SU-DHL-6 (cell line): ENCODE data around the gene SCN8A.

Experiments used
- H2AFZ ChIP-seq: fragments of 200-600 bp; sonication (generic); 2 replicates; pipeline ENCODE4 v1.6.1; 2014; ENCODE audit warnings: low read depth, mild to moderate bottlenecking, moderate library complexity, mixed read lengths, antibody characterized with exemption, low read length; ENCODE audit not compliant: severe bottlenecking
- H3F3A ChIP-seq: fragments of 200-600 bp; shearing (Covaris generic); 2 replicates; pipeline ENCODE4 v1.6.0; 2016; ENCODE audit warnings: antibody characterized with exemption, mild to moderate bottlenecking; ENCODE audit not compliant: insufficient read depth
- H3K27ac ChIP-seq: fragments of 200-600 bp; sonication (generic); 2 replicates; pipeline ENCODE4 v1.5.1; 2016; ENCODE audit warnings: low read depth, mild to moderate bottlenecking, low read length, moderate library complexity, mixed read lengths
- H3K27me3 ChIP-seq: fragments of 200-600 bp; sonication (generic), shearing (Covaris generic); 2 replicates; pipeline ENCODE4 v1.6.0; 2014; ENCODE audit warnings: mild to moderate bottlenecking, low read length
- H3K36me3 ChIP-seq: fragments of 200-600 bp; sonication (generic); 2 replicates; pipeline ENCODE4 v1.6.1; 2014; ENCODE audit warnings: mild to moderate bottlenecking, low read length, mixed read lengths
- H3K4me2 ChIP-seq: fragments of 300-600, 200-600 bp; shearing (Covaris generic), sonication (generic); 2 replicates; pipeline ENCODE4 v1.6.0; 2014; ENCODE audit warnings: low read length, low read depth, mild to moderate bottlenecking; ENCODE audit not compliant: poor library complexity, severe bottlenecking
- H3K4me3 ChIP-seq: fragments of 200-600 bp; sonication (generic); 2 replicates; pipeline ENCODE4 v1.5.1; 2014; ENCODE audit warnings: antibody characterized with exemption, low read length, mild to moderate bottlenecking, mixed read lengths; ENCODE audit not compliant: insufficient read depth, poor library complexity, severe bottlenecking
- H3K79me2 ChIP-seq: fragments of 200-600 bp; sonication (generic); 2 replicates; pipeline ENCODE4 v1.6.1; 2014; ENCODE audit warnings: mild to moderate bottlenecking, low read length, moderate library complexity; ENCODE audit not compliant: insufficient read depth
- H3K9ac ChIP-seq: fragments of 200-600 bp; sonication (generic); 2 replicates; pipeline ENCODE4 v1.7.0; 2014; ENCODE audit warnings: mild to moderate bottlenecking, low read length
- H3K9me2 ChIP-seq: fragments of 200-600 bp; sonication (generic); replicated peaks from 2 replicates; pipeline ENCODE4 v1.6.1; 2014; ENCODE audit warnings: low read length; ENCODE audit not compliant: insufficient read depth
- H3K9me3 ChIP-seq: fragments of 200-600 bp; sonication (generic); 2 replicates; pipeline ENCODE4 v1.6.1; 2014; ENCODE audit warnings: low read length, mixed read lengths; ENCODE audit not compliant: insufficient read depth
- H4K20me1 ChIP-seq: fragments of 200-600 bp; sonication (generic); 2 replicates; pipeline ENCODE4 v1.6.1; 2014; ENCODE audit warnings: low read depth, mild to moderate bottlenecking, antibody characterized with exemption, low read length, moderate library complexity, mixed read lengths
- EZH2phosphoT487 ChIP-seq: fragments of 200-600 bp; sonication (generic), shearing (Covaris generic); conservative IDR thresholded peaks from 2 replicates; pipeline ENCODE4 v1.6.1; 2018; ENCODE audit warnings: mild to moderate bottlenecking, antibody characterized with exemption, low read length, moderate library complexity, mixed read lengths
- TF ChIP-seq, protein P1 (sequence below): fragments of 200-600 bp; sonication (generic); IDR thresholded peaks from one replicate; pipeline ENCODE4 v1.5.1; 2017; ENCODE audit warnings: antibody characterized with exemption, mild to moderate bottlenecking, low read length, moderate library complexity; ENCODE audit not compliant: insufficient read depth, poor library complexity, severe bottlenecking

SCN8A gene

DNA sequence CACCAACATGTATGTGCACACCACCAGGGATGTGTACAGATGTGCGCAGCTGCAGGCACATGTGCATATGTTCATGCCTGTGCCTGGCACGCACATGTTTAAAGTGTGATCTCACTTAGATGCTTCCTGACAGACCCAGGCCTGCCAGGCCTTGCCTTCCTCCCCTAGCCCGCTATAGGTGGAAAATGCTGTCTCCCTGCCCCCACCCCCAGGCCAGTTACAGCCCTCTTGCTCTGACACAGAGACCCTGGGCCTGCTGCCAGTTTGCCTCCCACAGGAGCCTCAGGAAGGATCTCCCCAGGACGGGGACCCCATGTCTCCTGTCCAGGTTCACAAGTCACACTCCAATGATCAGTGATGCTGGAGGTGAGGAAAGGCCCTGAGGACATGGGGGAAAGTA is 235.8 kb downstream of the SCN8A start:
- Histone ChIP-seq H3F3A (no peaks in the 10 kb centered on the region), H3K4me3 (no peak overlapping the region), H3K27me3 (no peaks in the 10 kb centered on the region), H3K9ac (no peak overlapping the region), H3K9me2 (no peaks in the 10 kb centered on the region), H2AFZ (no peak overlapping the region), H4K20me1 (no peaks in the 10 kb centered on the region), H3K9me3 (no peaks in the 10 kb centered on the region), H3K4me2 (no peak overlapping the region), H3K27ac (no peak overlapping the region), H3K79me2 (no peaks in the 10 kb centered on the region), H3K36me3 (no peaks in the 10 kb centered on the region)
- TF ChIP-seq EZH2phosphoT487, result no peak
- TF ChIP-seq, protein P1, sequence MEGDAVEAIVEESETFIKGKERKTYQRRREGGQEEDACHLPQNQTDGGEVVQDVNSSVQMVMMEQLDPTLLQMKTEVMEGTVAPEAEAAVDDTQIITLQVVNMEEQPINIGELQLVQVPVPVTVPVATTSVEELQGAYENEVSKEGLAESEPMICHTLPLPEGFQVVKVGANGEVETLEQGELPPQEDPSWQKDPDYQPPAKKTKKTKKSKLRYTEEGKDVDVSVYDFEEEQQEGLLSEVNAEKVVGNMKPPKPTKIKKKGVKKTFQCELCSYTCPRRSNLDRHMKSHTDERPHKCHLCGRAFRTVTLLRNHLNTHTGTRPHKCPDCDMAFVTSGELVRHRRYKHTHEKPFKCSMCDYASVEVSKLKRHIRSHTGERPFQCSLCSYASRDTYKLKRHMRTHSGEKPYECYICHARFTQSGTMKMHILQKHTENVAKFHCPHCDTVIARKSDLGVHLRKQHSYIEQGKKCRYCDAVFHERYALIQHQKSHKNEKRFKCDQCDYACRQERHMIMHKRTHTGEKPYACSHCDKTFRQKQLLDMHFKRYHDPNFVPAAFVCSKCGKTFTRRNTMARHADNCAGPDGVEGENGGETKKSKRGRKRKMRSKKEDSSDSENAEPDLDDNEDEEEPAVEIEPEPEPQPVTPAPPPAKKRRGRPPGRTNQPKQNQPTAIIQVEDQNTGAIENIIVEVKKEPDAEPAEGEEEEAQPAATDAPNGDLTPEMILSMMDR, result no peak

DNA sequence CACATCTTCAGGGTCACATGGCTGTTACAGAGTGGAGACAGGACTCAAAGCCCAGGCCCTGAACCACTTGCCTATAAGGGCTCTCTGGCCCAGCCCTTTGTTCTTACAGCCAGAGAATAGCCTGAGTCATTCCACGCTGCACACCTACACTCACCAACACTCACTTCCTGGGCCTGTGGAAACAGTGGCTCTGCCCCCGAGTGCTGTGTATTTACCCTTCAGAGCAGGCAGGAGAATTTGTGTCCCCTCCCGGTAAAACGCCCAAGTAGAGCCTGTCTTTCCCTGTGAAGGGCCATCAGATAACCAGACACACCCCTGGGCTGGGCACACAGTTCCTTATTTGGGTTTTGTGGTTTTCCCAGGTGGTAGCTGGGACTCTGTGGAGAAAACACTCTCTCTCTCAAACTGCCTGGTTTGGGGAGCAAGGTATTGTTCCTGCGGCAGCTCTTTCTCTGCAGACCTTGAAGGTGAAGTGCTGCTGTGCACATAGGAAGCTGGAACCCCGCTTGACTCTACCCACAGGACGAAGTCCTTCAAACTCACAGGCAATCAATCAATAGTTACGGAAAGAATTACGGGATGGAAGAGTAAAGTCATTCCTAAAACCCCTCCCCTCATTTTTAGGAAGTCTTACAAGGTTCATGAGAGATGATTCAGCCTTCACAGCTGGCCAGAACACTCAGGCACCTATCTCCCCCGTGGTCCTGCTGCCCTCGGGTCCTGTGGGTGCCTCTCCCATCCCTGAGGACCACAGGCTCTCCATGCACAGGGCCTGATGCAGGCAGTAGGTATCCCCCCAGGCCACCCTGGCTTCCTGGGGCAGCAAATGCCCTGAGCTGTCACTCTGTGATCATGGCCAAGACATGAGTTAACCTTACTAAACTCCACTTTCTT is 237.1 kb downstream of the SCN8A start:
- Histone ChIP-seq H3K4me3 (no peak overlapping the region), H3K27me3 (no peaks in the 10 kb centered on the region)

GRCh38 chr12:51829011-51829481 is 238.0 kb downstream of the SCN8A start:
- Histone ChIP-seq H3K9me3 (no peaks in the 10 kb centered on the region), H3K9ac (no peak overlapping the region), H3F3A (no peaks in the 10 kb centered on the region), H3K4me2 (no peak overlapping the region), H3K27ac (no peak overlapping the region), H4K20me1 (no peaks in the 10 kb centered on the region), H3K4me3 (no peak overlapping the region), H2AFZ (no peak overlapping the region), H3K79me2 (no peaks in the 10 kb centered on the region), H3K27me3 (no peaks in the 10 kb centered on the region), H3K36me3 (no peaks in the 10 kb centered on the region), H3K9me2 (no peaks in the 10 kb centered on the region)
- TF ChIP-seq, protein P1, result no peak
- no peak for TF ChIP-seq EZH2phosphoT487

More for the DNA sequence above, 237.1 kb downstream of the SCN8A start:
- Histone ChIP-seq H2AFZ (no peak overlapping the region), H3K36me3 (no peaks in the 10 kb centered on the region), H3K27ac (no peak overlapping the region), H3K9me3 (no peaks in the 10 kb centered on the region), H4K20me1 (no peaks in the 10 kb centered on the region), H3K9me2 (no peaks in the 10 kb centered on the region), H3K9ac (no peak overlapping the region), H3K79me2 (no peaks in the 10 kb centered on the region), H3K4me2 (no peak overlapping the region), H3F3A (no peaks in the 10 kb centered on the region)
- no peak for TF ChIP-seq EZH2phosphoT487
- TF ChIP-seq, protein P1, result no peak
